ENCODE data around the gene ELP1. TPM values are rescaled to one million over a fixed set of nuclear protein-coding genes. Genes with fewer than 3 reads are reported as not detected.
A peak's percentile ranks its signal among the peaks of the same experiment; 100 is the strongest.

The ELP1 gene
- total RNA-seq, 6 experiments from 2014 or later: 10.4 to 20.6 (median 13.0) TPM

- DNase-seq: no peak
- intact Hi-C loops (cut with DNase I): no loop called here
- Histone ChIP-seq H3K36me3 (peaks cover 3 to 47% (median 22%) of the 10 kb centered on the region in 4 donors), H3K4me3 (no peak overlapping the region), H3K9me3 (no peaks in the 10 kb centered on the region), H3K27me3 (no peaks in the 10 kb centered on the region), H3K4me1 (peaks cover 0 to 13% (median 2%) of the 10 kb centered on the region in 4 donors), H3K27ac (no peak overlapping the region)
- WGBS (ENCODE audit: insufficient coverage, low coverage, low lambda C conversion rate, missing lambda C conversion rate): 20% methylated on average over 1 of the region's 1 CpG
- no peak for ATAC-seq
- TF ChIP-seq, protein P1, sequence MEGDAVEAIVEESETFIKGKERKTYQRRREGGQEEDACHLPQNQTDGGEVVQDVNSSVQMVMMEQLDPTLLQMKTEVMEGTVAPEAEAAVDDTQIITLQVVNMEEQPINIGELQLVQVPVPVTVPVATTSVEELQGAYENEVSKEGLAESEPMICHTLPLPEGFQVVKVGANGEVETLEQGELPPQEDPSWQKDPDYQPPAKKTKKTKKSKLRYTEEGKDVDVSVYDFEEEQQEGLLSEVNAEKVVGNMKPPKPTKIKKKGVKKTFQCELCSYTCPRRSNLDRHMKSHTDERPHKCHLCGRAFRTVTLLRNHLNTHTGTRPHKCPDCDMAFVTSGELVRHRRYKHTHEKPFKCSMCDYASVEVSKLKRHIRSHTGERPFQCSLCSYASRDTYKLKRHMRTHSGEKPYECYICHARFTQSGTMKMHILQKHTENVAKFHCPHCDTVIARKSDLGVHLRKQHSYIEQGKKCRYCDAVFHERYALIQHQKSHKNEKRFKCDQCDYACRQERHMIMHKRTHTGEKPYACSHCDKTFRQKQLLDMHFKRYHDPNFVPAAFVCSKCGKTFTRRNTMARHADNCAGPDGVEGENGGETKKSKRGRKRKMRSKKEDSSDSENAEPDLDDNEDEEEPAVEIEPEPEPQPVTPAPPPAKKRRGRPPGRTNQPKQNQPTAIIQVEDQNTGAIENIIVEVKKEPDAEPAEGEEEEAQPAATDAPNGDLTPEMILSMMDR (IDR thresholded peaks at IDR 0.05): no peak
- no peak for TF ChIP-seq POLR2A (IDR thresholded peaks at IDR 0.05)
Observed at GRCh38 chr9:108911820-108912219, 22.1 kb downstream of the ELP1 start.

- intact Hi-C loops (cut with DNase I): no loop called here
- Histone ChIP-seq H3K4me1 (peaks cover 0 to 13% (median 2%) of the 10 kb centered on the region in 4 donors), H3K9me3 (no peaks in the 10 kb centered on the region), H3K36me3 (peaks cover 3 to 41% (median 19%) of the 10 kb centered on the region in 4 donors), H3K4me3 (no peak overlapping the region), H3K27me3 (no peaks in the 10 kb centered on the region), H3K27ac (peak overlapping the region in 2 of 3 donors; percentile 22 to 34)
- ATAC-seq (peak in 2 of 4 donors; percentile 30 to 64), DNase-seq (no peak)
- WGBS (ENCODE audit: insufficient coverage, low coverage, low lambda C conversion rate, missing lambda C conversion rate): 80% methylated on average over 1 of the region's 2 CpGs
- TF ChIP-seq, protein P1 (IDR thresholded peaks at IDR 0.05): no peak
Observed at GRCh38 chr9:108910914-108911313, 23.0 kb downstream of the ELP1 start.

DNA sequence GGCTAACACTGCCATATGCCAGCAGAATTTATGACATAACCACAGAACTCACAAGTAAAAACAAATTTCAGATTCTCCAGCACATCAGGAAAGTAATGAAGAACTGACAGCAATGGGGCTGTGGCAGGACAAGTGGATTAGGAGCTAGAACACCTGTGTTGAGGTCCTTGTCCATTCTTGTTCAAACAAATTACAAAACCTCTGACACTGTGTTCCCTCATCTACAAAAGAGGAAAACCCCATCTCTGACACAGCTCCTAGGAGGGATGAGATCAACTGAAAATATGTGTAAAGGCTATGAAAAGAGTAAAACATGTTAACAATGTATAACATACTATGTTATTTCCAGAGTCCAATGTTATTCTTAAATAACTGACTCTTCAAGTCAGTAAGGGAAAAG lies 23.5 kb downstream of the ELP1 start:
- Histone ChIP-seq H3K4me3 (no peak overlapping the region), H3K27me3 (no peaks in the 10 kb centered on the region), H3K9me3 (no peaks in the 10 kb centered on the region), H3K27ac (peak overlapping the region in 2 of 3 donors; percentile 7 to 22), H3K36me3 (peaks cover 3 to 36% (median 17%) of the 10 kb centered on the region in 4 donors), H3K4me1 (peaks cover 0 to 15% (median 2%) of the 10 kb centered on the region in 4 donors)
- peak; percentile 54 to 94 (median 81) for ATAC-seq
- no peak for TF ChIP-seq POLR2A (IDR thresholded peaks at IDR 0.05)
- TF ChIP-seq, protein P1 (IDR thresholded peaks at IDR 0.05): no peak
- intact Hi-C loops (cut with DNase I): no loop called here
- no peak for DNase-seq

DNA sequence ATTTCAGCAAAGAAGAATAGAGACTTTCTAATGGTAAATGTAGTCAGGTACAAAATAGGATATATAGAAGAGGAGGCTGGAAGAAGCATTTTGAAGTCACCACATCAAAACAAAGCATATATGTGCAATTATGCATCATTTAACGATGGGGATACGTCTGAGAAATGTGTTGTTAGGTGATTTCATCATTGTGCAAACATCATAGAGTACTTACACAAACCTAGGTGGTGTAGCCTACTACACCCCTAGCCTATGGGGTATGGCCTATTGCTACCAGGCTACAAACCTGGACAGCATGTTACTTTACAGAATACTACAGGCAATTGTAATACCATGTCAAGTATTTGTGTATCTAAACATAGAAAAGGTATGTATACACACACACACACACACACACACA lies 28.4 kb downstream of the ELP1 start:
- 43% methylated on average over 2 of the region's 2 CpGs for WGBS (ENCODE audit: insufficient coverage, low coverage, low lambda C conversion rate, missing lambda C conversion rate)
- TF ChIP-seq, protein P1 (IDR thresholded peaks at IDR 0.05): no peak
- TF ChIP-seq POLR2A (IDR thresholded peaks at IDR 0.05): no peak

DNA sequence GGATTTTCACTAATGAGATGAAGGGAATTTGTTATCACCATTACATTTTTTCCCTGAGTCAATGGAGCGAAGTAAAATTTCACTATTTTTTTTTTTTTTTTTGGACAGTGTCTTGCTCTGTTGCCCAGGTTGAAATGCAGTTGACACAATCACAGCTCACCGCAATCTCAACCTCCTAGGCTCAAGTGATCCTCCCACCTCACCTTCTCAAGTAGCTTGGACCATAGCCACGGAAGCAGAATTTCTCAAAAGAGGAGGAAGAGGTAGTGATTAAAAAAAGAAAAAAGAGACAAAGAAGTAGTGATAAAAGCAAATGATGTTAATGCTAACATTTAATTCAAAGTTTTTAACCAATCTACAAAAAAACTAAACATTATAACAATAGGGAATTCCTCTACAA lies 29.8 kb downstream of the ELP1 start:
- no peaks in the 10 kb centered on the region for H3K9me3 ChIP-seq
- peaks cover 0 to 3% (median 0%) of the 10 kb centered on the region in 4 donors for H3K4me1 ChIP-seq
- H3K4me3 ChIP-seq: no peak overlapping the region
- intact Hi-C loops (cut with DNase I): no loop called here
- 83% methylated on average over 3 of the region's 3 CpGs for WGBS (ENCODE audit: insufficient coverage, low coverage, low lambda C conversion rate, missing lambda C conversion rate)
- no peak for DNase-seq
- H3K27me3 ChIP-seq: no peaks in the 10 kb centered on the region
- peaks cover 0 to 43% (median 5%) of the 10 kb centered on the region in 4 donors for H3K36me3 ChIP-seq
- TF ChIP-seq, protein P1 (IDR thresholded peaks at IDR 0.05): no peak
- H3K27ac ChIP-seq: no peak overlapping the region
- ATAC-seq: no peak

More for the DNA sequence above, 28.4 kb downstream of the ELP1 start:
- H3K27me3 ChIP-seq: no peaks in the 10 kb centered on the region
- no peaks in the 10 kb centered on the region for H3K9me3 ChIP-seq
- ATAC-seq (peak in 1 of 4 donors; percentile 16), DNase-seq (no peak)
- no peak overlapping the region for H3K27ac ChIP-seq
- peaks cover 0 to 9% (median 2%) of the 10 kb centered on the region in 4 donors for H3K4me1 ChIP-seq
- intact Hi-C loops (cut with DNase I): no loop called here
- H3K36me3 ChIP-seq: peaks cover 0 to 38% (median 9%) of the 10 kb centered on the region in 4 donors
- no peak overlapping the region for H3K4me3 ChIP-seq
